ENCODE measurements around the gene PRSS33.

The PRSS33 gene

DNA sequence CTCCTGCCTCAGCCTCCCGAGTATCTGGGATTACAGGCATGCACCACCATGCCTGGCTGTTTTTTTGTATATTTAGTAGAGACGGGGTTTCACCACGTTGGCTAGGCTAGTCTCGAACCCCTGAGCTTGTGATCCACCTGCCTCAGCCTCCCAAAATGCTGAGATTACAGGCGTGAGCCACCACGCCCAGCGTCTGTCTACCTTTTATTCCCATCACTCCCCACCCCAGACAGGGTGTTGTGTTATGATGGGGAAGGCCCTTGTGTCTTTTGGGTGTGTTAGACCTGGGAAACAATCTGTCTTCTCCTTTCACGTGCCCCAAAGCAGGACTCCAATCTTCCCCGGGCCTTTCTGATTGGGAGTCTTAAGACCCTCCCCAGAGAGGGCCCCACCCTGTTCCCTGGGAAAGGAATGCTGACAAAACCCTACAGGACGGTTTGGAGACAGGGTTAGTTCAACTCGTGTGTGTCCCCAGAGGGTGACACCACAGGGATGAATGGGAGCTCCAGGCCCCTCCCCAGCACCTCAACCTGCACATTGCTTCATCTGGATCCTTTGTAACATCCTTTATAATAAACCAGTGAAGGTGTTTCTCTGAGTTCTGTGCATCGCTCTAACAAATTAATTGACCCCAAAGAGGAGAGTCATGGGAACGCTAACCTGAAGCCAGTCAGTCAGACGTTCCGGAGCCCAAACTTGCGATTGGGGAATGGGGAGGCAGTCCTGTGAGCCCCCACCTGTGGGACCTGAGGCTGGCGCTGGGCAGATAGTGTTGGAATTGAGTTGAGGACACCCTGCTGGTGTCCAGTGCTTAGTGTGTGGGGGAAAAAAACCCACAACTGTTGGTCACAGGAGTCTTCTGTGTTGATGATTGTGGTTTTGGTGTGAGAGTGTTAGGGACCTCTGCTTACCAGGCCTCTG is 7.1 kb downstream of the PRSS33 start:
- H3K4me3 ChIP-seq (ENCODE audit: low read length), result no peak overlapping the region

DNA sequence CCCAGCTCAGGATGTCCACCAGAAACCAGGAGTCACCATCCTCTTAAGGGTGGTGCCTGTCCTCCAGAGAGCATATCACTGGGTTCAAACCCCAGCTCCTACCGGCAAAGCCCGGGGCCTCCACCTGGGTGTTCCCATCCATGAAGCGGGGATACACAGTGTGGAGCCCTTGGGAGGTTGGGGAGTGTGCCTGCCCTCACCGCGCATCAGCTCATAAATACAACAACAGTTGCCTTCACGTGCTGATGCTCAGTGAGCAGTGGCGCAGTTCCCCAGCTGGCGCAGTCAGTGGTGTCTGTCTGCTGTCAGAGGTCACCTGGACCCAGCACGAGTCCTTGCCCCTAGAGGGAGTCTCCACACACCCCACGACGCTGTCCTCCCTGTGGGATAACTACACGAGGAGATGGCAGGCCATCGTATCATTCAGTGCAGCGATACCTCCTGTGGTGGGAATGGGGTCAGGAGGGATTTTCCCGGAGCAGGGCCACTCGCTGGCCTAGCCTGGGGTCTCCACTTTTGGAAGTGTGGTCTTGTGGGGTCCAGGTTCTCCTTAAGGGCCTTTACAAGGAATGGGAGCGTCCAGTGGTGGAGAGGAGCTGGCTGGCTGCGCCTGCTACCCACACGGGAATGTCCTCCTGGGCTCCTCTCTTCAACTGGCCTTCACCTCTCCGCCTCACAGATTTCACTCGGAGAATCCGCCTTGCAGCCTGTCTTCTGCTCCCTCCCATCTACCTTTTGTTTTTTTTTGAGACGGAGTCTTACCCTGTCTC is 8.0 kb downstream of the PRSS33 start:
- DNase-seq (ENCODE audit: low read depth), result no peak
- TF ChIP-seq, protein P1, sequence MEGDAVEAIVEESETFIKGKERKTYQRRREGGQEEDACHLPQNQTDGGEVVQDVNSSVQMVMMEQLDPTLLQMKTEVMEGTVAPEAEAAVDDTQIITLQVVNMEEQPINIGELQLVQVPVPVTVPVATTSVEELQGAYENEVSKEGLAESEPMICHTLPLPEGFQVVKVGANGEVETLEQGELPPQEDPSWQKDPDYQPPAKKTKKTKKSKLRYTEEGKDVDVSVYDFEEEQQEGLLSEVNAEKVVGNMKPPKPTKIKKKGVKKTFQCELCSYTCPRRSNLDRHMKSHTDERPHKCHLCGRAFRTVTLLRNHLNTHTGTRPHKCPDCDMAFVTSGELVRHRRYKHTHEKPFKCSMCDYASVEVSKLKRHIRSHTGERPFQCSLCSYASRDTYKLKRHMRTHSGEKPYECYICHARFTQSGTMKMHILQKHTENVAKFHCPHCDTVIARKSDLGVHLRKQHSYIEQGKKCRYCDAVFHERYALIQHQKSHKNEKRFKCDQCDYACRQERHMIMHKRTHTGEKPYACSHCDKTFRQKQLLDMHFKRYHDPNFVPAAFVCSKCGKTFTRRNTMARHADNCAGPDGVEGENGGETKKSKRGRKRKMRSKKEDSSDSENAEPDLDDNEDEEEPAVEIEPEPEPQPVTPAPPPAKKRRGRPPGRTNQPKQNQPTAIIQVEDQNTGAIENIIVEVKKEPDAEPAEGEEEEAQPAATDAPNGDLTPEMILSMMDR (conservative IDR thresholded peaks at IDR 0.05; ENCODE audit: low read depth, low read length), result no peak
- no peak overlapping the region for H3K4me3 ChIP-seq (ENCODE audit: low read length)

More for the DNA sequence above, 7.1 kb downstream of the PRSS33 start:
- no peak for DNase-seq (ENCODE audit: low read depth)
- TF ChIP-seq, protein P1 (conservative IDR thresholded peaks at IDR 0.05; ENCODE audit: low read depth, low read length), result no peak

DNA sequence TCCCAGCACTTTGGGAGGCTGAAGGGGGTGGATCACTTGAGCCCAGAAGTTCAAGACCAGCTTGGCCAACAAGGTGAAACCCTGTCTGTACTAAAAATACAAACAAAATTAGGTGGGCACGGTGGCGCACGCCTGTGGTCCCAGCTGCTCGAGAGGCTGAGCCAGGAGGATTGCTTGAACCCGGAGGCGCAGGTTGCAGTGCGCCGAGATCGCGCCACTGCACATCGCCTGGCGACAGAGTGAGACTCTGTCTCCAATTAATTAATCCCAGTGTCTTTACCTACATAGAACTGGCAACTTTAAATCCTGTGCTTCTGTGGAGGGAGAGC is 8.8 kb downstream of the PRSS33 start:
- no peak overlapping the region for H3K4me3 ChIP-seq (ENCODE audit: low read length)
- DNase-seq (ENCODE audit: low read depth), result no peak
- TF ChIP-seq, protein P1 (conservative IDR thresholded peaks at IDR 0.05; ENCODE audit: low read depth, low read length), result no peak

DNA sequence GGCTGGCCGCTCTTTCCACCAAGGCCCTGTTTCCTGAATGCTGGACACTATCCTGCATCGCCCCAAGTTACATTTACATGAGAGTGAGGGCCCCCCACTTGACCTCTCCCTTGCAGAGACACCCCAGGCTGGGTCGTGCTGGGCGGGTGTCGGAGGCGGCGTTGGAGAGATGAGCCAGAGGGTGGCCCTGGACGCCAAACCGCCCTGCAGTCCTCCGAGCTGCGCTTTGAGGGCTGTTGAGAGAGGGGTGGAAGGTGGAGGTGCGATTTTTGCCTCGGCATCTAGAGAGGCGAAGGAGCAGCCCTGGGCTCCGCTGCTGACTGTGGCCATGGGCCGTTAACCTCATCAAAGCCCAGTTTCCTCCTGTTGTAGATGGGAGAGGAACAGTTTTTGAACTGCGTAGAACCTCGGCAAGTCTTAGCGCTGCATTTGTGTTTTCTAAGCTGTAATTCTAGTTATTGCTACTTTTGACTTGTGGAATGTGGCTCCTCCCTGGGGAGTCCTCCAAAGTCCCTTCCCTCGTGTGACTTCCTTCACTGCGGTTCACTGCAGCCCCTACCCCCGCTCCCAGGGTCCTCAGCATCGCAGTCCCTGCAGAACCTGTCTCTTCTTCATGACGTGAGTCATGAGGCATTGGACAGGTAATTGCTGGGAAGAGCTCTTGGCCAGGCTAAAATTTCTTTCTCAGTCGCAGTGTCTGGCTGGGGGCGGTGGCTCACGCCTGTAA is 9.3 kb downstream of the PRSS33 start:
- TF ChIP-seq, protein P1 (conservative IDR thresholded peaks at IDR 0.05; ENCODE audit: low read depth, low read length), result no peak
- H3K4me3 ChIP-seq (ENCODE audit: low read length), result peak overlapping the region; percentile 92
- DNase-seq (ENCODE audit: low read depth), result no peak

DNA sequence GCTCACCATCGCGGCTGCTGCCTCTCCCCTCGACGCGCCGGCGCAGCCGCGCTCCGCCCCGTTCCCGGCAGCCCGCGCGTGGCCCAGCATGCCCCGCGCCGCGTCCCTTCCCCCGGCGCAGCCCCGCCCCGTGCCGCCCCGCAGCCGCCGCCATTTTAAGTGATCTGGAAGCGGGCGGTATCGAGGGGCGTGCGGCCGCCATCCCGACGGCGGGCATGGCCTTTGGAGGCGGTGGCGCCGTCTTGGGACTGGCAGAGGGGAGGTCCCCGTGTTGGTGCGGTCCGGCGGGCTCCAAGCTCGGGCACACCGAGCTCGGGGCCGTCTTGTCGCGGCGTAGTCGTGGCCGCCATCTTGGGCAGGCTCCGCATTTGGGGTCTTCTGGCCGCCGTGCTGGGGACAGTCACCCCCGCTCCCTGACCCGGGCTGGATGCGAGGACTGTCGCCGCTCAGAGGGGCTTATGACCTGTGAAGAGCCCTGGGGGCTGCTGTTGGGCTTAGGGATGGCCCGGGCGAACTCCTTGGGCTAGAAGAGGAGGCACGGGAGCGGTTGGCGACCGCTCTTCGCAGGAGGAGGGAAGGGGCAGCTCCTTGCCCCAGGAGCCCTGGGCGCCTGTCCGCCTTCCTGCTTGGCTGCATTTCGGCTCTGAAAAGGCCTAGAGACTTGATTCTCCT is 10.0 kb downstream of the PRSS33 start, which contains the start of gene ELOB:
Gene ELOB (minus strand): TSS at position 50 of the 672 bp plus-strand sequence. CDS start 41 bp downstream, at position 9.
- TF ChIP-seq, protein P1 (conservative IDR thresholded peaks at IDR 0.05; ENCODE audit: low read depth, low read length), result no peak
- DNase-seq (ENCODE audit: low read depth), result no peak
- H3K4me3 ChIP-seq (ENCODE audit: low read length), result peak within 1 kb of the TSS; percentile 92

DNA sequence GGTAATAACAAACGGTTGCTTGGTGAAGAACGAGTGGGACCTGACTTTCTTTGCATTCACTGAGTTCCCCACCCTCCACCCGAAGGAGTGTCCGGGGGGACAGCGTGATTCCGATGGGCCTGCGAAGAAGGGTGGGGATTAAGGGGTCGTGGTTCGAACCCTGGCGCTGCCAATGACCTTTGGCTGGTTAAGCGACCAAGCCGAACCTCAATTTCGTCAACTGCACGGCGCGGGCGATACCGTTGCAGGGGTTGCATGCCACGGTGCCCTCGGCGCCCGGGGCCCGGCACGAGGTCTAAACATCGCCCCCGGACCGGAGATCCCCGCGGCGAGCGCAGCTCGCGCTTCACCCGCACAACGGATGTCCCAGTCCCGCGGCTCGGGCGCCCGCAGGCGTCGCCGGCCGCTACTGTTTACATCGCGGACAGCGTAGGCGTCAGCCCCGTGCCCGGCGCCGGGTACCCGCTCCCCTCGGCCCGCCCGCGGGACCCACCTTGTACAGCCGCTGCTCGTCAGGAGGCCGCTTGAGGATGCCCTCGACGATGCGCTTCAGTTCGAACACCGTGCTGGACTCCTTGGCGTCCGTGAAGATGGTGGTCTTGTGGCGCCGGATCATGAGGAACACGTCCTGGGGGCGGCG is 10.7 kb downstream of the PRSS33 start:
- DNase-seq (ENCODE audit: low read depth), result no peak
- TF ChIP-seq, protein P1 (conservative IDR thresholded peaks at IDR 0.05; ENCODE audit: low read depth, low read length), result no peak

More for the DNA sequence above, 10.7 kb downstream of the PRSS33 start:
- peak overlapping the region; percentile 86 for H3K4me3 ChIP-seq (ENCODE audit: low read length)
